Activated T-cell treated with anti-CD3 and anti-CD28 coated beads, Interleukin-2, amount 50 U/mL, for 4 hours (primary cell): ENCODE measurements around the gene INCA1. TPM values are rescaled to one million over a fixed set of nuclear protein-coding genes. Genes with fewer than 3 reads are reported as not detected.

Source experiments
- ATAC-seq, 2 donors: fragments of 200-7000 bp; cut with Tn5 transposase; one replicate each; pipeline ENCODE4 v1.10.0; 2021
- DNase-seq: peaks from one replicate; pipeline ENCODE4 v3.0.0-alpha.2; 2020
- H3K27me3 Mint-ChIP-seq: one replicate; pipeline ENCODE4 v1.8.0; 2021; ENCODE audit warnings: low read depth, mixed read lengths
- H3K36me3 Mint-ChIP-seq: one replicate; pipeline ENCODE4 v1.8.0; 2022; ENCODE audit warnings: mixed read lengths; ENCODE audit not compliant: insufficient read depth
- H3K4me1 Mint-ChIP-seq: one replicate; pipeline ENCODE4 v1.8.0; 2021; ENCODE audit warnings: low read depth, mixed read lengths
- H3K4me3 Mint-ChIP-seq: one replicate; pipeline ENCODE4 v1.8.0; 2021; ENCODE audit warnings: mild to moderate bottlenecking, moderate library complexity, mixed read lengths
- H3K9me3 Mint-ChIP-seq: one replicate; pipeline ENCODE4 v1.8.0; 2021; ENCODE audit warnings: mixed read lengths
- total RNA-seq, 3 donors: library from RNA; stranded (reverse); gene quantifications; one replicate each; pipeline ENCODE4 v1.2.1, GENCODE V29; 2021

The INCA1 gene
- total RNA-seq, 3 donors from 2014 or later: 0.16 to 0.30 TPM; not detected in 1

GRCh38 chr17:4969551-4970173 is 27.7 kb downstream of the INCA1 start:
- Mint-ChIP-seq H3K4me1 (peaks cover 38% of the 10 kb centered on the region), H3K27me3 (no peaks in the 10 kb centered on the region), H3K9me3 (no peaks in the 10 kb centered on the region), H3K4me3 (no peak overlapping the region), H3K36me3 (peaks cover 37% of the 10 kb centered on the region)
- ATAC-seq (no peak), DNase-seq (no peak)

DNA sequence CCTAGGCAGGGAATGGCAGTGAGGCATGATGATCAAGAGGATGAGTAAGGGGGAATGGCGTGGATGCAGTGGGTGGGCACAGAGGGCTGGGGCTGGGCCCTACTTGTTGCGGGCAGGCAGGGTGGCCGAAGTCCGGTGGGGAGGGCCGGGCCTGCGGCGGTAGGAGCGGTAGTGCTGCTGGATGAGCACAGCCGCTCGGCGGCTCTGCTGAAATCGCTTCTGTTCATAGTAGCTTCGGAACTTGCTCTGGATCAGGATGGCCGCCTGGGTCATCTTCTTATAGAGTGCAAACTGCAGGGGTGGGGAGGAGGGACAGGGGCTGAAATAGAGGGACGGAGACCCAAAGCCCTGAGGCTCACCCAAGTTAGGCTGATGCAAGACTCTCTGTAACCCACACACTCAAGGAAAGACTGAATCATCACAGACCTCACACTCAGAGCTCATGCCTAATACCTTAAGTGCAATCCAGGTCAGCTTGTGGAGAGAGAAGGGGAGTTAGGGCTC is 28.2 kb downstream of the INCA1 start:
- Mint-ChIP-seq H3K4me1 (peaks cover 38% of the 10 kb centered on the region), H3K4me3 (no peak overlapping the region), H3K9me3 (no peaks in the 10 kb centered on the region), H3K36me3 (peaks cover 33% of the 10 kb centered on the region), H3K27me3 (no peaks in the 10 kb centered on the region)
- ATAC-seq: peak; percentile 11 to 27
- peak; percentile 25 for DNase-seq

GRCh38 chr17:4968486-4969046 is 28.8 kb downstream of the INCA1 start:
- H3K36me3 Mint-ChIP-seq: peaks cover 28% of the 10 kb centered on the region
- no peaks in the 10 kb centered on the region for H3K9me3 Mint-ChIP-seq
- H3K27me3 Mint-ChIP-seq: no peaks in the 10 kb centered on the region
- DNase-seq: no peak
- no peak overlapping the region for H3K4me3 Mint-ChIP-seq
- ATAC-seq: no peak
- peaks cover 38% of the 10 kb centered on the region for H3K4me1 Mint-ChIP-seq

GRCh38 chr17:4967539-4968485 is 29.5 kb downstream of the INCA1 start, which contains the start of gene SPAG7:
SPAG7 (minus strand) TSS chr17:4967817; CDS start chr17:4967804, 13 bp downstream.
- Mint-ChIP-seq H3K36me3 (peaks cover 25% of the 10 kb centered on the region), H3K4me3 (no peak within 1 kb of the TSS), H3K9me3 (no peaks in the 10 kb centered on the region), H3K4me1 (peaks cover 38% of the 10 kb centered on the region), H3K27me3 (no peaks in the 10 kb centered on the region)
- peak; percentile 89 for DNase-seq
- ATAC-seq: peak; percentile 59 to 61

DNA sequence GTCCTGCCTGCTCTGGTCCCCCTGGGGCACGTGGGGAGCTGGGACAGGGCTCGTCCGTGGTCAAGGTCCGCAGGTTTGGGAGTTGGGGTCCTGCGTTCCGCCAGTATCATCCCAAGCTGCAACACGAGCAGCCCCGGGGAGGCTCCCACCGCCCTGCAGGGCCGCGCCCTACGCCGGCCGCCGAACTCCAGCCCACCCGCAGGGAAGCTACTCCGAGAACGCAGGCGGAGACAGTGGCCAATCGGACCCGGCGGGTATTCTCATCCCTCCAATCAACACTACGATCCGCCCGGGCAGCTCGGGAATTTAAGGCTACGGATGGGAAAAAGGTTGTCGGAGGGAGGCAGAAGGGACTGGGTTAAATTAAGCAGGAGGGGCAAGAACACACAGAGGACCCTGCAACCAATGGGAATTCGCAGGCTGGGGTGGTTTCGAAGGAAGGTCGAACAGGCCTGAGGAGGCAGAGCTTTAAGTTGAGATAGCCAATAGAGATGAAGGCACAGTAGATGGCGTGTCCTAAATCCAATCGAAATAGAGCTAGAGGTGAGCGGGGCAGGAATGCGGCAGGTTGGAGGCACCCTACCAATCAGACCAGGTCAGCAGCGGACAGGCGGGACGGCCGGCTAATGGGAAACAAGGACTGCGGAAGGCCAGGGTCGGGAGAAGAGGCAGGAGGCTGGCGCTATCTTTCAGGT is 30.3 kb downstream of the INCA1 start:
- DNase-seq: peak; percentile 88
- no peak overlapping the region for H3K4me3 Mint-ChIP-seq
- no peaks in the 10 kb centered on the region for H3K27me3 Mint-ChIP-seq
- no peaks in the 10 kb centered on the region for H3K9me3 Mint-ChIP-seq
- peaks cover 38% of the 10 kb centered on the region for H3K4me1 Mint-ChIP-seq
- ATAC-seq: peak; percentile 86 to 88
- H3K36me3 Mint-ChIP-seq: peaks cover 23% of the 10 kb centered on the region

- H3K4me3 Mint-ChIP-seq: peak overlapping the region; percentile 7
- ATAC-seq: no peak
- no peak for DNase-seq
- no peaks in the 10 kb centered on the region for H3K27me3 Mint-ChIP-seq
- peaks cover 23% of the 10 kb centered on the region for H3K36me3 Mint-ChIP-seq
- no peaks in the 10 kb centered on the region for H3K9me3 Mint-ChIP-seq
- H3K4me1 Mint-ChIP-seq: peaks cover 30% of the 10 kb centered on the region
Observed at GRCh38 chr17:4965311-4965986, 31.9 kb downstream of the INCA1 start.

- Mint-ChIP-seq H3K36me3 (peaks cover 21% of the 10 kb centered on the region), H3K4me3 (no peak overlapping the region), H3K9me3 (no peaks in the 10 kb centered on the region), H3K27me3 (no peaks in the 10 kb centered on the region), H3K4me1 (peaks cover 9% of the 10 kb centered on the region)
- ATAC-seq: no peak
- no peak for DNase-seq
Observed at GRCh38 chr17:4960279-4960922, 36.9 kb downstream of the INCA1 start.

DNA sequence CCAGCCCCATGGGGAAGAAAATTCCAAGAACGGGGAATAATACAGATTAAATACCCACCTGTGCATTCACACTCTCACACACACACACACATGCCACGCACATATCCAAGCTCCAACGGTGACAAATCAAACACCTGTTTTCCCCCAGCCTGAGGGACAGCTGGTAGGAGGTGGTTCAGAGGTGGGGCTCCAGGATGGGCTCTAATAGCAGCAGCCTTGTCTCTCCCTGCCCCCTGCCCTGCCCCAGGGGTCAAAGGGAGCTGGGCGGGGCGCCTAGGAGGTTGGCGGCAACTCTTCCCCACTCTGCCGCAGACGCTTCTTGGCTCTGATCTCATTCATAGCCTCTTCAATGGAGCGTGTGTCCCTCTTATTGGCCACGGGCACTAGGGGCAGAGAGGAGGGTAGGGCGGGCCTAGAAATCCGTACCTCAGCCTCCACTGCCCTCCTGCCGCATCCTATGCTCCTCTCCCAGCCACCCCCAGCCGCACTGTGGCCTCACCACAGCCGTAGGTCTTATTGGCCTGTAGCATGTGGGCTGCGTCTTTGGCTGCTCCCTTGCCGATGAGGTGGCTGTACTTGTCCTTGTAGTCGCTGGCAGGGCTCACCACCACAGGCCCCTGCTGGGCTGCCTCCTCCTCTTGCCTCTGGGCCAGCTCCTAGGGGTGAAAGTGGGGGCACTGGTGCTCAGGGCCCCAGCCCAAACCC is 37.9 kb downstream of the INCA1 start:
- DNase-seq: no peak
- Mint-ChIP-seq H3K27me3 (no peaks in the 10 kb centered on the region), H3K9me3 (no peaks in the 10 kb centered on the region), H3K36me3 (peaks cover 18% of the 10 kb centered on the region), H3K4me3 (no peak overlapping the region), H3K4me1 (peaks cover 7% of the 10 kb centered on the region)
- ATAC-seq: no peak

GRCh38 chr17:4958102-4958501 is 39.2 kb downstream of the INCA1 start:
- H3K4me1 Mint-ChIP-seq: peaks cover 7% of the 10 kb centered on the region
- H3K36me3 Mint-ChIP-seq: peaks cover 18% of the 10 kb centered on the region
- H3K27me3 Mint-ChIP-seq: no peaks in the 10 kb centered on the region
- DNase-seq (no peak), ATAC-seq (no peak)
- no peak overlapping the region for H3K4me3 Mint-ChIP-seq
- H3K9me3 Mint-ChIP-seq: no peaks in the 10 kb centered on the region

DNA sequence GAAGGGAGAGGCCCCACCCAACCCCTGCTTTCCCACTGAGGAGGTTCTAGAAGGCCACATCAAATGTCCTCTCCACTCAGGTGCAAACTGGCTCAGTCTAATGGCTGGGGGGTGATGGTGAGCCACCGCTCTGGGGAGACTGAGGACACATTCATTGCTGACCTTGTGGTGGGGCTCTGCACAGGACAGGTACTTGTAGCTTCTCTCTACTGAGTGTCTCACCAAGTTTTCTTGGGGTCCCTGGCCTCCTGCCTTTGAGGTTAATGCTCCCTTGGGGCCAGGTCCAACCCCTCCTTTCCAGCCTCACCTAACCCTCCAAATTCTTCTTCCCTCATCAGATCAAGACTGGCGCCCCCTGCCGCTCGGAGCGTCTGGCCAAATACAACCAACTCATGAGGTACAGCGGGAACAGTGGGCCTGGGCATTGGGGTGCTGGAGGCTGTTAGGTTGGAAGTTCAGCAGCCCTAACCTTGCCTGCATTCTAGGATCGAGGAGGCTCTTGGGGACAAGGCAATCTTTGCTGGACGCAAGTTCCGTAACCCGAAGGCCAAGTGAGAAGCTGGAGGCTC is 40.7 kb downstream of the INCA1 start:
- Mint-ChIP-seq H3K4me3 (no peak overlapping the region), H3K36me3 (peaks cover 16% of the 10 kb centered on the region), H3K4me1 (peaks cover 7% of the 10 kb centered on the region), H3K9me3 (no peaks in the 10 kb centered on the region), H3K27me3 (no peaks in the 10 kb centered on the region)
- DNase-seq (peak; percentile 44), ATAC-seq (peak in 1 of 2 donors; percentile 40)

DNA sequence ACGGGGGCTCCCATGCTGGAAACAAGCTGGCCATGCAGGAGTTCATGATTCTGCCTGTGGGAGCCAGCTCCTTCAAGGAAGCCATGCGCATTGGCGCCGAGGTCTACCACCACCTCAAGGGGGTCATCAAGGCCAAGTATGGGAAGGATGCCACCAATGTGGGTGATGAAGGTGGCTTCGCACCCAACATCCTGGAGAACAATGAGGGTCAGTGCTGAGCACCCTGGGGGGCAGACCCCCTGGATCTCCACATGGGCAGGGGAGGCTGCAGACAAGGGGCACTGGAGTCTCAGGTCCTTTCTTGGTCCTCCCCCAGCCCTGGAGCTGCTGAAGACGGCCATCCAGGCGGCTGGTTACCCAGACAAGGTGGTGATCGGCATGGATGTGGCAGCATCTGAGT is 42.2 kb downstream of the INCA1 start:
- DNase-seq: no peak

GRCh38 chr17:4953451-4953961 is 43.8 kb downstream of the INCA1 start:
- ATAC-seq (no peak), DNase-seq (no peak)
- H3K27me3 Mint-ChIP-seq: no peaks in the 10 kb centered on the region
- H3K4me3 Mint-ChIP-seq: no peak overlapping the region
- H3K9me3 Mint-ChIP-seq: no peaks in the 10 kb centered on the region
- peaks cover 19% of the 10 kb centered on the region for H3K4me1 Mint-ChIP-seq
- H3K36me3 Mint-ChIP-seq: no peaks in the 10 kb centered on the region

More for the DNA sequence above, 42.2 kb downstream of the INCA1 start:
- H3K27me3 Mint-ChIP-seq: no peaks in the 10 kb centered on the region
- no peak overlapping the region for H3K4me3 Mint-ChIP-seq
- H3K36me3 Mint-ChIP-seq: peaks cover 11% of the 10 kb centered on the region
- no peaks in the 10 kb centered on the region for H3K9me3 Mint-ChIP-seq
- peaks cover 19% of the 10 kb centered on the region for H3K4me1 Mint-ChIP-seq
- ATAC-seq: no peak
